Erythroblast (primary cell): ENCODE measurements around the gene HSD11B1L.

Experiments
- GATA1 ChIP-seq: IDR thresholded peaks from 2 replicates; pipeline ENCODE4 v1.6.1; 2011; ENCODE audit warnings: low read depth, mild to moderate bottlenecking, control low read depth, low read length, moderate library complexity
- POLR2A ChIP-seq: IDR thresholded peaks from 2 replicates; pipeline ENCODE4 v1.6.1; 2011; ENCODE audit warnings: mild to moderate bottlenecking, low read length

- TF ChIP-seq POLR2A (no peak), GATA1 (no peak)
These were observed 34.0 kb downstream of the HSD11B1L start for GRCh38 chr19:5714816-5715215.
